ENCODE results near the gene SIPA1L3. TPM values are rescaled to one million over a fixed set of nuclear protein-coding genes. Genes with fewer than 3 reads are reported as not detected.
"Not testable (repeated sequence)": the region's sequence is repeated elsewhere in the genome, so short reads cannot be mapped to it uniquely, and the experiment has no call there.

SIPA1L3 gene
- total RNA-seq, 1 experiment from 2014 or later = 8.1 TPM

GRCh38 chr19:37907735-37908455 lies 887 bp downstream of the SIPA1L3 start:
- no peak for DNase-seq (ENCODE audit: low spot score)
- in situ Hi-C loops (cut with HindIII; ENCODE audit: low sequenced_read_pairs) = no loop called here

- DNase-seq (ENCODE audit: low spot score) = no peak
- in situ Hi-C loops (cut with HindIII; ENCODE audit: low sequenced_read_pairs) = no loop called here
Observed at GRCh38 chr19:37909661-37910199, 2.7 kb downstream of the SIPA1L3 start.

- in situ Hi-C loops (cut with HindIII; ENCODE audit: low sequenced_read_pairs) = no loop called here
- DNase-seq (ENCODE audit: low spot score) = no peak
Observed at GRCh38 chr19:37914908-37915307, 7.9 kb downstream of the SIPA1L3 start.

GRCh38 chr19:37920591-37921450 lies 13.8 kb downstream of the SIPA1L3 start:
- DNase-seq (ENCODE audit: low spot score) = no peak
- in situ Hi-C loops (cut with HindIII; ENCODE audit: low sequenced_read_pairs) = no loop called here

GRCh38 chr19:37924573-37924972 lies 17.6 kb downstream of the SIPA1L3 start:
- DNase-seq (ENCODE audit: low spot score); in situ Hi-C loops (cut with HindIII; ENCODE audit: low sequenced_read_pairs): not testable (repeated sequence)

GRCh38 chr19:37925212-37925611 lies 18.2 kb downstream of the SIPA1L3 start:
- in situ Hi-C loops (cut with HindIII; ENCODE audit: low sequenced_read_pairs) = no loop called here

GRCh38 chr19:37926255-37926654 lies 19.2 kb downstream of the SIPA1L3 start:
- in situ Hi-C loops (cut with HindIII; ENCODE audit: low sequenced_read_pairs) = no loop called here
- no peak for DNase-seq (ENCODE audit: low spot score)

More at GRCh38 chr19:37925212-37925611, 18.2 kb downstream of the SIPA1L3 start:
- no peak for DNase-seq (ENCODE audit: low spot score)

- in situ Hi-C loops (cut with HindIII; ENCODE audit: low sequenced_read_pairs) = no loop called here
- no peak for DNase-seq (ENCODE audit: low spot score)
Observed at GRCh38 chr19:37926711-37927110, 19.7 kb downstream of the SIPA1L3 start.

- in situ Hi-C loops (cut with HindIII; ENCODE audit: low sequenced_read_pairs) = no loop called here
- peak; percentile 24 for DNase-seq (ENCODE audit: low spot score)
Observed at GRCh38 chr19:37928527-37929286, 21.7 kb downstream of the SIPA1L3 start.

- in situ Hi-C loops (cut with HindIII; ENCODE audit: low sequenced_read_pairs) = no loop called here
- no peak for DNase-seq (ENCODE audit: low spot score)
Observed at GRCh38 chr19:37929355-37929923, 22.4 kb downstream of the SIPA1L3 start.

GRCh38 chr19:37930416-37930815 lies 23.4 kb downstream of the SIPA1L3 start:
- in situ Hi-C loops (cut with HindIII; ENCODE audit: low sequenced_read_pairs) = no loop called here
- no peak for DNase-seq (ENCODE audit: low spot score)

- DNase-seq (ENCODE audit: low spot score) = peak; percentile 91
- in situ Hi-C loops (cut with HindIII; ENCODE audit: low sequenced_read_pairs) = no loop called here
Observed at GRCh38 chr19:37931881-37932655, 25.1 kb downstream of the SIPA1L3 start.

- DNase-seq (ENCODE audit: low spot score) = no peak
Observed at GRCh38 chr19:37932985-37933936, 26.3 kb downstream of the SIPA1L3 start.

GRCh38 chr19:37933937-37934358 lies 26.9 kb downstream of the SIPA1L3 start:
- in situ Hi-C loops (cut with HindIII; ENCODE audit: low sequenced_read_pairs) = no loop called here
- no peak for DNase-seq (ENCODE audit: low spot score)

More at GRCh38 chr19:37932985-37933936, 26.3 kb downstream of the SIPA1L3 start:
- in situ Hi-C loops (cut with HindIII; ENCODE audit: low sequenced_read_pairs) = no loop called here

GRCh38 chr19:37935341-37935740 lies 28.3 kb downstream of the SIPA1L3 start:
- in situ Hi-C loops (cut with HindIII; ENCODE audit: low sequenced_read_pairs) = no loop called here
- DNase-seq (ENCODE audit: low spot score) = no peak

GRCh38 chr19:37936166-37936565 lies 29.2 kb downstream of the SIPA1L3 start:
- in situ Hi-C loops (cut with HindIII; ENCODE audit: low sequenced_read_pairs) = no loop called here
- no peak for DNase-seq (ENCODE audit: low spot score)

GRCh38 chr19:37936886-37937285 lies 29.9 kb downstream of the SIPA1L3 start:
- in situ Hi-C loops (cut with HindIII; ENCODE audit: low sequenced_read_pairs) = no loop called here
- DNase-seq (ENCODE audit: low spot score) = no peak
